OCI-LY1 (cell line): ENCODE measurements around the gene CRHR1.

Source experiments
- CTCF ChIP-seq: fragments of 200-600 bp; sonication (generic), shearing (Covaris generic); IDR thresholded peaks from 2 replicates; pipeline ENCODE4 v1.5.1; 2017; ENCODE audit warnings: mild to moderate bottlenecking, antibody characterized with exemption, low read length, moderate library complexity, mixed read lengths
- EZH2 ChIP-seq: fragments of 200-600 bp; sonication (generic), shearing (Covaris generic); IDR thresholded peaks from 2 replicates; pipeline ENCODE4 v1.8.0; 2017; ENCODE audit warnings: borderline replicate concordance, mixed run types, mild to moderate bottlenecking, antibody characterized with exemption, low read length, moderate library complexity, mixed read lengths

DNA sequence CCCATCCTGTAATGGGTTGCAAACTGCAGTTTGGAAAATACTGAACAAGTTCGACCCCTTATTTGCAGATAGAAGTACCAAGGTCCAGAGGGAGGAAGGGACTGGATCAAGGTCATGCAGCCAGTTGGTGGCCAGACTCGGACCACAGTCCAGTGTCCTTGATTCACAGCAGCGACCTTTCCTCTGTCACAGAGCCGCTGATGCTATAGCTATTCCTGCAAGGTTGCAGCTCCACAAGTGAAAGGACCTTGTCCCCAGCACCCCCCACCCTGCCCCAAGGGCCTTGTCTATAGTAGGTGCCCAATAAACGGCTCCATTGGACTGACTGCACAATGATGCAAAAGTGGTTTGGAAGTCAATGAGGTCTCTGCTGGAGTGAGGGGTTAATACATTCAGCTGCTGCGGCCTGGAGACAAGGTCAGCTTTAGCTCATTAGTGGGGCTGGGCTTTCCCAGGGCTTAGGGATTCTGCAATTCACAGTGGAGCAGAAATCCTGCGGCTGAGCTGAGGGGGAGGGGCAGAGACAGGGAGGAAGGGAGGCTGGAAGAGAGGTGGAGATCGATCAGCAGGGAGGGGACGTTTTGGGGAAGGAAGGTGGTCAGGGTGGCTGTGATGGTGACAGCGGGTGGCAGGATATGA, 13.4 kb upstream of the CRHR1 start:
- TF ChIP-seq CTCF = no peak
- TF ChIP-seq EZH2 = no peak
